ENCODE data around the gene CES1.

The CES1 gene

DNA sequence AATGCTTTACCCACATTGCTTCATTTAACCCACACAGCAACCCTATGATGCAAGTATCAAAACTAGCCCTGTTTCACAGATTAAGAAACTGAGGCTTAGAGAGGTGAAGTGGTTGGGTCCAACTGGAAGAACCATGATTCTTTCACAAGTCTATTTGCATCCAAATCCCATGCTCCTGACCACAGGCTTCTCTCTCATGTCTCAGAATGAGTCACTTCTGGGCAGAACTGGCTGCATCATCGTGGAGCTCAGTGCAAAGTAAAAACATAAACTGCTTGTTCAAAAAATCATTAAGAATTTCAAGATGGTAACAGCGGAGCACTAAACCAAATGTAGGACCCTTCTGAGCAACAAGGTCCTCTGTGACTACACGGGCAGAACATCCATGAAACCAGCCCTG is 20.2 kb upstream of the CES1 start:
- Histone ChIP-seq H3K27me3 (ENCODE audit: insufficient read depth, low read depth, severe bottlenecking) (no peaks in the 10 kb centered on the region), H3K36me3 (no peaks in the 10 kb centered on the region), H3K9me3 (ENCODE audit: severe bottlenecking) (no peaks in the 10 kb centered on the region), H3K4me3 (ENCODE audit: low read depth, low read length) (no peak overlapping the region), H3K27ac (no peak overlapping the region)
- DNase-seq = no peak
- no peak for TF ChIP-seq CTCF (IDR thresholded peaks at IDR 0.05; ENCODE audit: low read depth, low read length)

- no peak for TF ChIP-seq CTCF (IDR thresholded peaks at IDR 0.05; ENCODE audit: low read depth, low read length)
- no peaks in the 10 kb centered on the region for H3K27me3 ChIP-seq (ENCODE audit: insufficient read depth, low read depth, severe bottlenecking)
- no peak overlapping the region for H3K4me3 ChIP-seq (ENCODE audit: low read depth, low read length)
- no peak for DNase-seq
- H3K36me3 ChIP-seq = no peaks in the 10 kb centered on the region
- no peaks in the 10 kb centered on the region for H3K9me3 ChIP-seq (ENCODE audit: severe bottlenecking)
- H3K27ac ChIP-seq = no peak overlapping the region
These were observed 16.6 kb upstream of the CES1 start for GRCh38 chr16:55849536-55849935.

DNA sequence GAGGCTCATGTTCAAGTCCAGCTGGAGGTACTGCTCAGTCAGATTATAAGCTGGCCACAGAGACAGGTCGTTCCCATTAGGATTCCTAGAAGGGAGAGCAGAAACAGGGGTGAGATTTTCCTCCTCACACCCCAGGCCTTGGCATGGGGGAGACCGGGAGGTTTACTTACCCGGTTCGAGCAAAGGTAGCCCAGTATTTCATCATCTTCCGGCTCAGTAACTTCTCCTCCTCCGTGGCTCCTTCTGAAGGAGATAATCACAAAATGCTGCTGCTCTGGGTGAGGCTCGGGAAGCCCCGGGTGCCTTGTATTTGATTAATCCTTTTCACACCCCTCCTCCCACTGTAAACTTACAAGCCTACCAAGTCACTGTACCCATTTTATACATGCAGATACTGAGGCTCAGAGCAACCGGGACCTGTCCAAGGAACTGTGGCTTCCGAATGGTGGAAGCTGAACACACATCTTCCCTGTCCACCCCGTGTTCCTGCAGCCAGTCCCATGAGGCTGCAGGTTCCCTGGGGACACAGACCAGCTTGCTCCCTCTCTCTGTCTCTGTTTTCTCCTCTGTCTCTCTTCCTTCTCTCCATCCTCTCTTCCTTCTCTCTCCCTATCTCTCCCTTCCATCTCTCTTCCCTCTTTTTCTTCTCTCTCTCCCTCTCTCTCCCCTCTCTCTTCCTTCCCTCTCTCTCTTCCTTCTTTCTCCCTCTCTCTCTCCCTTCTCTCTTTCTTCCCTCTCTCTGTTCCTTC is 13.9 kb upstream of the CES1 start:
- no peak for TF ChIP-seq CTCF (IDR thresholded peaks at IDR 0.05; ENCODE audit: low read depth, low read length)
- DNase-seq = peak; percentile 25
- Histone ChIP-seq H3K4me3 (ENCODE audit: low read depth, low read length) (peak overlapping the region; percentile 13; the same call in 1 of the 2 replicates), H3K27me3 (ENCODE audit: insufficient read depth, low read depth, severe bottlenecking) (no peaks in the 10 kb centered on the region), H3K9me3 (ENCODE audit: severe bottlenecking) (no peaks in the 10 kb centered on the region), H3K27ac (no peak overlapping the region), H3K36me3 (no peaks in the 10 kb centered on the region)

- no peak for TF ChIP-seq CTCF (IDR thresholded peaks at IDR 0.05; ENCODE audit: low read depth, low read length)
- no peak for DNase-seq
- H3K9me3 ChIP-seq (ENCODE audit: severe bottlenecking) = no peaks in the 10 kb centered on the region
These were observed 10.2 kb upstream of the CES1 start for GRCh38 chr16:55843105-55843395.

GRCh38 chr16:55842369-55843104 is 9.6 kb upstream of the CES1 start:
- Histone ChIP-seq H3K36me3 (no peaks in the 10 kb centered on the region), H3K9me3 (ENCODE audit: severe bottlenecking) (no peaks in the 10 kb centered on the region), H3K4me3 (ENCODE audit: low read depth, low read length) (no peak overlapping the region), H3K27ac (no peak overlapping the region), H3K27me3 (ENCODE audit: insufficient read depth, low read depth, severe bottlenecking) (no peaks in the 10 kb centered on the region)
- peak; percentile 56 for TF ChIP-seq CTCF (IDR thresholded peaks at IDR 0.05; ENCODE audit: low read depth, low read length)
- DNase-seq = peak; percentile 25

More at GRCh38 chr16:55843105-55843395, 10.2 kb upstream of the CES1 start:
- no peak overlapping the region for H3K27ac ChIP-seq
- no peak overlapping the region for H3K4me3 ChIP-seq (ENCODE audit: low read depth, low read length)
- H3K27me3 ChIP-seq (ENCODE audit: insufficient read depth, low read depth, severe bottlenecking) = no peaks in the 10 kb centered on the region
- H3K36me3 ChIP-seq = no peaks in the 10 kb centered on the region

All from WERI-Rb-1 (cell line).